GM19468 (cell line): Measurements from ENCODE around the gene ARL17A.
A peak's percentile ranks its signal among the peaks of the same experiment; 100 is the strongest.
"Not testable (repeated sequence)": the region's sequence is repeated elsewhere in the genome, so short reads cannot be mapped to it uniquely, and the experiment has no call there.

ENCODE experiments used
- ATAC-seq: cut with Tn5 transposase; IDR thresholded peaks from one replicate; pipeline ENCODE4 v1.9.1; 2021; ENCODE audit warnings: mild to moderate bottlenecking, moderate library complexity, moderate number of reproducible peaks; ENCODE audit not compliant: unreplicated experiment; ENCODE audit errors: extremely low read depth

Gene ARL17A

DNA sequence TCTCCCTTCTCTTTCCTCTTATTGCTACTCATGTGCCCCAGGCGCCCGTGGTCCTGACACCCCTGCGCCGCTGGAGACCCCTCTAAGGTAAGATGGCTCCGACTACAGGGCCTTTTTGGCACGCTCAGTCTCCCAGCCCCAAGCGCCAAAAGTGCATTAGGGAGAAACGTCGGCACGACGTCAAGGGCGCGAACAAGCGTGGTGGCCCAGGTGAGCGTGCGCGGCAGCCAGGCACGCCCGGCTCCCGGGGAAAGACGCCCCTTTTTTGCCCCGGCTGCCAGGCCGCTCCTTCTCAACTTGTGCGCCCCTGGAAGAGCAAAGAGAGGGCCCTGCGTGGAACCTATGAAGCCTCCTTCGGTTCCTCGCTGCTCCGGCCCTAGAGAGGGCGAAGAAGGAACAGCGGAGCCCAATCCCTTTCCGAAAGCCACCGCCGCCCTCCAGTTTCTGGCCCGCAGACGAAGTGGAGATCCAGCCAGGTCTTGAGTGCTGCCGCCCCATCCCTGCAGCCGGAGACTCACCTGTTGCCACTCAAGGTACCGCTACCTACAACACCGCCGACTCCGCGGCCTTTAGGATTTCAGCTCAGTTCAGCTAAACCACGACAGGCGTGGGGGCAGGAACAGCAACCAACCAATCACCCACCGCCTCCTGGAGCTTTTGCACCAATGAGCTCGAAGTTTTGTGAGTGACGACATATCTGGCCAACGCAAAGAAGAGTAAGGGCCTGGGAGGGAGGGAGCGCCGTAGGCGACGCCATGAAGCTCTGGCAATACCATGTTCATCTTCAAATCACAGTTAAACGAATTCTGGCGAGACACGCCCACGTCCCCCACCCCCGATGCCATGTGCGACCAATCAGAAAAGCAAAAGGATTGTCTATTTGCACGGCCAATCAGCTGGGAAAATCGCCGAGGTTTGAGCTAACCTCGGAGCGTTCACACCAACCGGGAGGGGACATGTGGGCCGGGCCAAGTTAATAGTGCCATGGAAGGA, at the start of gene ARL17A:
TSS of gene ARL17A (minus strand) at position 609 of the 993 bp plus-strand sequence. CDS start 3,369 bp downstream, outside the sequence.
- ATAC-seq: peak; percentile 68

DNA sequence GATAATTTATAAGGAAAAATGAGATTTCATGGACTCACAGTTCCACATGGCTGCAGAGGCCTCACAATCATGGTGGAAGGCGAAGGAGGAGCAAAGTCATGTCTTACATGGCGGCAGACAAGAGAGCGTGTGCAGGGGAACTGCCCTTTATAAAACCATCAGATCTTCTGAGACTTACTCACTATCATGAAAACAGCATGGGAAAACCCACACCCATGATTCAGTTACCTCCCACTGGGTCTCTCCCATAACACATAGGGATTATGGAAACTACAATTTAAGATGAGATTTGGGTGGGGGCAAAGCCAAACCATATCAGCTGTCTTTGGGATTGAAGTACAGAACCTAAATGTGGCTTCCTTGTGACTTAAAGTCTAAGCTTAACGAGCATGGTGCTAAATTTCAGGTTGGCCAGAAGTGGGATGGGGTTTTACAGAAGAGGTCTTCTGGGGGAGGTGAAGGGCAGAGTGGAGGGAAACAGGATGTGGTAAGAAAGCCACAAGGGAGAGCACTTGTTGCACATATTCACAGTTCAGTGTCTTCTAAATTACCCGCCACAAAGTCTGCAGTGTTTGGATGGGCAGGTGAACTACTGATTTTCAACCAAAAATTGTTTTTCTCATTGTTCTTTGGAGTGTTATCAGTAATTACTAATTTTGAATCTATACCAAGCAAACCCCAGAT, 49.4 kb upstream of the ARL17A start:
- not testable (repeated sequence) for ATAC-seq

- ATAC-seq: not testable (repeated sequence)
Measured at GRCh38 chr17:46627452-46627851, 48.0 kb upstream of the ARL17A start.

GRCh38 chr17:46624726-46625125, 45.2 kb upstream of the ARL17A start:
- ATAC-seq: not testable (repeated sequence)

- ATAC-seq: not testable (repeated sequence)
Measured at GRCh38 chr17:46623790-46624189, 44.3 kb upstream of the ARL17A start.

- not testable (repeated sequence) for ATAC-seq
Measured at GRCh38 chr17:46618975-46619374, 39.5 kb upstream of the ARL17A start.

GRCh38 chr17:46617121-46617520, 37.6 kb upstream of the ARL17A start:
- not testable (repeated sequence) for ATAC-seq

DNA sequence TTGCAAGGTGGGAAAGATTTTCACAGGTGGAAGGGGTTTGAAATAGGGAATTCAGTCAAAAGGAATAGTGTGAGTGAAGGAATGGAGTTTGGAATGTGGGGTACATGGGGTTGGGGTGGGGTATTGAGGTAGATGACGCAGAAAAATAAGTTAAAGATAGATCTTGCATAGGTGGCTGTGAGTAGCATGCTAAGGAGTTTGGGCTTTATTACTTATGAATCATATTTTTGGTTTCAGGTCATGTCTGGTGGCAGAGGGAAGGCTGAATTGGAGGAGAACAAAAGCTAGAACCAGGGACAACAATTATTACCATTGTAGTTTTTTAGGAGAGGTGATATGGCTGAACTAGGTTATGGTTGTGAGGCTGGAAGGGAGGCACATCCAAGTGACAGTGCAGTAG, 34.4 kb upstream of the ARL17A start:
- ATAC-seq: not testable (repeated sequence)

DNA sequence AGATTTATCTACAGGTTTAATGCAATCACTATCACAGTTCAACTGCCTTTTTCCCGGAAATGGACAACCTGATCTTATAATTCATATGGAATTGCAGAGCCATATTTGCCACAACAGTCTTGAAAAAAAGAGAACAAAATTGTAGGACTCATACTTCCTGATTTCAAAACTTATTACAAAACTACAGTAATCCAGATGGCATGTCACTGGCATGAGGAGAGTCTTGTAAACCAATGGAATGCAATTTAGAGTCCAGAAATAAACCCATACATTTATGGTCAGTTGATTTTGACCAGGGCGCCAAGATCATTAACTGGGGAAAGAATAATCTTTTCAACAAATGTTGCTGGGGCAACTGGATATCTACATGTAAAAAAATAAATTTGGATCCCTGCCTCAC, 31.8 kb upstream of the ARL17A start:
- ATAC-seq: not testable (repeated sequence)

- ATAC-seq: peak; percentile 36
Measured at GRCh38 chr17:46603125-46603524, 23.6 kb upstream of the ARL17A start.

DNA sequence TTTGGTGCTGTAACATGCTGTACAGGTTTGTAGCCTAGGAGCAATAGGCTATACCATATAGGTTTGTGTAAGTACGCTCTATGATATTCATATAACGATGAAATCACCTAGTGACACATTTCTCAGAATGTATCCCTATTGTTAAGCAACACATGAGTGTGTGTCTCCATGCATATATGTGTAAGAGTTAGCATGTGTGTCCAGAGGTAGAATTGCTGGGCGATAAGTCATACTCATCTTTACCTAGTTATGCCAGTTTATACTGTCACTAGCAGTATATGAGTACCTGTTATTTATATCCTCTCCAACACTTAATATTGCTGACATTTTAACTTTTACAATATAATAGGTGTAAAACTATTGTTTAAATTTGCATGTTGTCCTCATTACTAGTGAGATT, 21.3 kb upstream of the ARL17A start:
- not testable (repeated sequence) for ATAC-seq

DNA sequence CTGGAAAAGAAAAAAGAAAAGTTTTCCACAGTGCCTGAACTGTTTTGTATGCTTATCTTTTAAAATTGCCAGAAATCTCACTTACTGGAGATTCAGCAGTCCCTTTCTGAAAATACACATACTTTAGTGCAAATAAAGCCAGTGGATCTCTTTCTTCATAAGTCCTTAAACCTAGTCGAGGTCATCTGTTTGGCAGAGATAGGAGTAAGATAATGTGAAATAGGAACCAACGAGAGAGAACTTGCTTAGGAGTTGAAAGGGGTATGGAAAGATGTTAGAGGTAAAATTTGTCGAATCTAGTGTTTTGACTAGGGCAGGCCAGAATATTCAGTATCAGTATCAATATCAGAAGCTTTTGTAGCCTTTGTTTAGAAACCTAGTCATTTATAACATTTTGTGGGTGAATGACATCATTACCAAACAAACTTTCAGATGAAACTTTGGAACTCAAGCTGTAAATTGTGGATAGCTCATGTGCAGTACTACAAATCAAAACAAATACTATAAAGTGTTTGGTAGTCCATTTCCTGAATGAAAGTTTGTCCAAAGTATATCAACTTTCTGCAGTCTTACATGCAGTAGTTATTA, 18.9 kb upstream of the ARL17A start:
- not testable (repeated sequence) for ATAC-seq

- not testable (repeated sequence) for ATAC-seq
Measured at GRCh38 chr17:46591332-46591731, 11.8 kb upstream of the ARL17A start.

- ATAC-seq: peak; percentile 41
Measured at GRCh38 chr17:46590157-46591146, 11.0 kb upstream of the ARL17A start, which contains the start of gene NSF. TSS of gene NSF (plus strand) at chr17:46590669. CDS start at chr17:46590776, 107 bp downstream.

DNA sequence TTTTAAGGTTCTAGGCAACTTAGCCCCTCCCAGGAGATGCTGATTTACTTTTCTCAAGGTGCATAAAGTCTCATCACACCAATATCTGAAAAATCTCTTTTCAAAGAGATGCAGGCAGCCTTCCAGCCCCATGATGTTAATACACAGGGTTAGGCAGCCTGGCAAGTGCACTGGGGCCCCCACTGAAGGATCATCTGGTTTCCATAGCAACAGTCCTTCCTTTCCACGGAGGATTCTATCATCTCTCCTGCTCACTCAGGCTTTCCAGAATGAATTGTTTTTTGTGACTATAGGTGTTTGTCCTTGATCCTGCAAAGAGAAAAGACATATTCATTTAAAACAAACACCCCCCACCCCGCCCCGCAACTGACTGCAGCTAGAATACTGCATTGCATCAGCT, 6.0 kb upstream of the ARL17A start:
- not testable (repeated sequence) for ATAC-seq

- not testable (repeated sequence) for ATAC-seq
Measured at GRCh38 chr17:46580082-46580481, 591 bp upstream of the ARL17A start.

GRCh38 chr17:46571796-46572195, 7.7 kb downstream of the ARL17A start:
- not testable (repeated sequence) for ATAC-seq

GRCh38 chr17:46566980-46567379, 12.5 kb downstream of the ARL17A start:
- ATAC-seq: not testable (repeated sequence)

GRCh38 chr17:46566284-46566683, 13.2 kb downstream of the ARL17A start:
- ATAC-seq: peak; percentile 39
